Smooth muscle cell (in vitro differentiated cells): Measurements from ENCODE around the gene HCST. TPM values are rescaled to one million over a fixed set of nuclear protein-coding genes. Genes with fewer than 3 reads are reported as not detected.

ENCODE experiments used
- DNase-seq: peaks from one replicate; lab custom pipeline; 2025; ENCODE audit not compliant: unreplicated experiment; lab: John Stamatoyannopoulos, UW
- H2AFZ ChIP-seq: fragments of 200-600 bp; sonication (generic); 2 replicates; pipeline ENCODE4 v1.6.0; 2016; ENCODE audit warnings: antibody characterized with exemption, low read depth, mild to moderate bottlenecking
- H3F3A ChIP-seq: fragments of 200-600 bp; sonication (generic); 2 replicates; pipeline ENCODE4 v1.6.0; 2017; ENCODE audit warnings: antibody characterized with exemption, low read depth
- H3K27ac ChIP-seq: fragments of 200-600 bp; sonication (generic); 2 replicates; pipeline ENCODE4 v1.5.1; 2016; ENCODE audit warnings: low read depth, mild to moderate bottlenecking
- H3K27me3 ChIP-seq: fragments of 200-600 bp; sonication (generic); 2 replicates; pipeline ENCODE4 v1.6.1; 2016; ENCODE audit warnings: low read depth, mild to moderate bottlenecking
- H3K36me3 ChIP-seq: fragments of 200-600 bp; sonication (generic); 2 replicates; pipeline ENCODE4 v1.5.1; 2016; ENCODE audit warnings: low read depth
- H3K4me1 ChIP-seq: fragments of 200-600 bp; sonication (generic); 2 replicates; pipeline ENCODE4 v1.5.1; 2016; ENCODE audit warnings: low read depth
- H3K4me2 ChIP-seq: fragments of 200-600 bp; sonication (generic); 2 replicates; pipeline ENCODE4 v1.6.0; 2016; ENCODE audit warnings: mild to moderate bottlenecking
- H3K4me3 ChIP-seq: fragments of 200-600 bp; sonication (generic); 2 replicates; pipeline ENCODE4 v1.5.1; 2016; ENCODE audit warnings: mild to moderate bottlenecking
- H3K79me2 ChIP-seq: fragments of 200-600 bp; sonication (generic); 2 replicates; pipeline ENCODE4 v1.6.0; 2016; ENCODE audit warnings: low read depth, mild to moderate bottlenecking
- H3K9ac ChIP-seq: fragments of 200-600 bp; sonication (generic); 2 replicates; pipeline ENCODE4 v1.6.0; 2016; ENCODE audit warnings: low read depth
- H3K9me3 ChIP-seq: fragments of 200-600 bp; sonication (generic); replicated peaks from 2 replicates; pipeline ENCODE4 v1.5.1; 2016; ENCODE audit warnings: low read depth
- H4K20me1 ChIP-seq: fragments of 200-600 bp; sonication (generic); 2 replicates; pipeline ENCODE4 v1.6.0; 2016; ENCODE audit warnings: low read depth
- WGBS: methylation state at CpG from one replicate; pipeline ENCODE4 v1.1.7; 2016; ENCODE audit warnings: low lambda C conversion rate; 5-methylcytosine and 5-hydroxymethylcytosine counted together
- polyA plus RNA-seq: library from polyadenylated mRNA; unstranded; fragments of >200 nt; fragmentation: Nextera tagmentation; extraction: Ambion mirVana; gene quantifications from 2 replicates; pipeline ENCODE4 v1.2.1, GENCODE V29; 2016
- total RNA-seq: library from RNA; depleted of rRNA; stranded (reverse); fragments of >200 nt; gene quantifications from 2 replicates; pipeline ENCODE4 v1.2.3, GENCODE V29; 2014
- TF ChIP-seq, protein P1 (sequence below): fragments of 200-600 bp; sonication (generic); IDR thresholded peaks from 2 replicates; pipeline ENCODE4 v1.5.1; 2017; ENCODE audit warnings: borderline replicate concordance, mild to moderate bottlenecking, antibody characterized with exemption; ENCODE audit not compliant: insufficient read depth, poor library complexity, severe bottlenecking

HCST gene
- total and polyA plus RNA-seq, 2 experiments from 2014 or later, result 0.81 to 3.4 TPM

DNA sequence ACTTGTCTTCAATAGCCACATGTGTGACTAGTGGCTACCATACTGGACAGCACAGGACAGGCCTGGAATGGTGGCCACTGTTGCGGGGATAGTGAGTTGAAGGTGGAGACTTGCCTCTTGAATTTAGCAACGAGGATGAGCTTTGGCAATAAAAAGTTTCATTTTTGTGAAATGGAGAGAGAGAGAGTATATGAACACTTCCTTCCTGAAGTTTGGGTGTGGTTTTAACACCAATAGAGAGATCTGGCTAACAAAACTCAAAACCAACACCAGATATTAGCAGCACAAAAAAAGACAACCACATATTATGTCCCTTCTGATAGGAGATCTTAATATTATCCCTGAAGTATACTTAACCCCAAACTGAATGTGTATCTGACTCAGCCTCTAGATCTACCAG, 27.5 kb downstream of the HCST start:
- H3K4me3 ChIP-seq, result no peak overlapping the region
- H3K27ac ChIP-seq, result no peak overlapping the region
- peaks cover under 1% of the 10 kb centered on the region for H3K79me2 ChIP-seq
- no peak overlapping the region for H3K9ac ChIP-seq
- TF ChIP-seq, protein P1, sequence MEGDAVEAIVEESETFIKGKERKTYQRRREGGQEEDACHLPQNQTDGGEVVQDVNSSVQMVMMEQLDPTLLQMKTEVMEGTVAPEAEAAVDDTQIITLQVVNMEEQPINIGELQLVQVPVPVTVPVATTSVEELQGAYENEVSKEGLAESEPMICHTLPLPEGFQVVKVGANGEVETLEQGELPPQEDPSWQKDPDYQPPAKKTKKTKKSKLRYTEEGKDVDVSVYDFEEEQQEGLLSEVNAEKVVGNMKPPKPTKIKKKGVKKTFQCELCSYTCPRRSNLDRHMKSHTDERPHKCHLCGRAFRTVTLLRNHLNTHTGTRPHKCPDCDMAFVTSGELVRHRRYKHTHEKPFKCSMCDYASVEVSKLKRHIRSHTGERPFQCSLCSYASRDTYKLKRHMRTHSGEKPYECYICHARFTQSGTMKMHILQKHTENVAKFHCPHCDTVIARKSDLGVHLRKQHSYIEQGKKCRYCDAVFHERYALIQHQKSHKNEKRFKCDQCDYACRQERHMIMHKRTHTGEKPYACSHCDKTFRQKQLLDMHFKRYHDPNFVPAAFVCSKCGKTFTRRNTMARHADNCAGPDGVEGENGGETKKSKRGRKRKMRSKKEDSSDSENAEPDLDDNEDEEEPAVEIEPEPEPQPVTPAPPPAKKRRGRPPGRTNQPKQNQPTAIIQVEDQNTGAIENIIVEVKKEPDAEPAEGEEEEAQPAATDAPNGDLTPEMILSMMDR, result no peak
- no peaks in the 10 kb centered on the region for H4K20me1 ChIP-seq
- peaks cover 6% of the 10 kb centered on the region for H3K4me1 ChIP-seq
- peak overlapping the region; percentile 37 for H2AFZ ChIP-seq
- H3F3A ChIP-seq, result peaks cover 5% of the 10 kb centered on the region
- 93% methylated on average over 2 of the region's 2 CpGs for WGBS
- no peaks in the 10 kb centered on the region for H3K36me3 ChIP-seq
- no peak for DNase-seq
- H3K4me2 ChIP-seq, result no peak overlapping the region
- no peaks in the 10 kb centered on the region for H3K27me3 ChIP-seq
- no peaks in the 10 kb centered on the region for H3K9me3 ChIP-seq

DNA sequence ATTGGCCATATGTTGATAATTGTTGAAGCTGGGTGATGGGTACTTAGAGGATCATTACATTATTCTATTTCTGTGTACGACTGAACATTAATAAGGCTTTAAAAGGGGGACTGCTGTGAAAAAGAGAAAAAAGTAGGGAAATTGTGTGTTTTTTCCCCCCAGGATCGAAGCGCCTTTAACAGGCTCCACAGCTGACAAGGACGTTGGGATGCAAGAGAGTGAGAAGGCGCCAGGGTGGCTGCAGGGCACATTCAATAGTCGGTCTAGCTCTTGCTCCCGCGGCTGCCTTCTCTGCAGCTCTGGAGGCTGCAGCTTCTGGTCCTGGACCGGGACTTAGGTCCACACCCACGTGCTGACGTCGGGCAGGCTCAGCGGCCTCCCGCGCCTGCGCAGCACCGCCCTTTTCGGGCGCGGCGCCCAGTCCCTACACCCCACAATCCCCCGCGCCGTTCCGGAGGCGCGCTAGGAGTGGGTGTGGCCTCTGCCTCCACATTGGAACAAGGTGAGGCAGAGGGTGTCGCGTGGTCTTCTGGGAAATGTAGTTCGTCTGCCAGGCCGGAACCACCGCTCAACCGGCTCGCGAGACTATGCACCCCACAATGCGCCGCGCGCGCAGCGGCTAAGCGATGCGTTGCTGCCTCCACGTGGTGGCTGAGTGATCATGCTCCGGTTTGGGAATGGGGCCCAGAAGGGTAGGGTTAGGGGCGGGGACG, 29.0 kb downstream of the HCST start:
- Histone ChIP-seq H3K36me3 (no peaks in the 10 kb centered on the region), H3K4me2 (peak overlapping the region; percentile 79), H3F3A (peaks cover 5% of the 10 kb centered on the region), H3K9ac (no peak overlapping the region), H2AFZ (peak overlapping the region; percentile 53), H3K27ac (no peak overlapping the region), H3K9me3 (no peaks in the 10 kb centered on the region), H3K4me1 (peaks cover 13% of the 10 kb centered on the region), H3K27me3 (no peaks in the 10 kb centered on the region), H4K20me1 (no peaks in the 10 kb centered on the region), H3K4me3 (peak overlapping the region; percentile 40), H3K79me2 (peaks cover 12% of the 10 kb centered on the region)
- WGBS, result 1% methylated on average over 45 of the region's 47 CpGs
- TF ChIP-seq, protein P1, result peak; percentile 88
- DNase-seq, result peak; percentile 95

DNA sequence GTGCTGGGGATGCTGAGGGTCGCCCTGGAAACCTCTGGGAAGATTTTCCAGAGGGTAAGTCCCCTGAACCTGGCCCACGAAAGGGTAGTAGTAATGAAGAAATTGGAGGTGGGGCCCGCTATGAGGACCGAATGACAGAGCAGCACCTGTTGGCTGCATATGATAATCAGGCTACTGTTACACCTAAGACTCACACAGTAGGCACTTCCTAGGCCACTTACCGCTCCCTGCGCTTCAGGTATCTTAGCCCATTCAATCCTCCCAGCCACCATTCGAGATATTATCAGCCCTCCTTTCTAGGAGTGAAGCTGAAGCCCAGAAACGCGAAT, 29.5 kb downstream of the HCST start:
- TF ChIP-seq, protein P1, result no peak
- Histone ChIP-seq H3K27me3 (no peaks in the 10 kb centered on the region), H3K27ac (no peak overlapping the region), H3F3A (peaks cover 5% of the 10 kb centered on the region), H3K36me3 (no peaks in the 10 kb centered on the region), H3K4me2 (no peak overlapping the region), H3K9me3 (no peaks in the 10 kb centered on the region), H3K79me2 (peaks cover 12% of the 10 kb centered on the region), H2AFZ (peak overlapping the region; percentile 36), H4K20me1 (no peaks in the 10 kb centered on the region), H3K9ac (no peak overlapping the region), H3K4me1 (peaks cover 13% of the 10 kb centered on the region), H3K4me3 (no peak overlapping the region)
- no peak for DNase-seq
- WGBS, result 8% methylated on average over 9 of the region's 9 CpGs

DNA sequence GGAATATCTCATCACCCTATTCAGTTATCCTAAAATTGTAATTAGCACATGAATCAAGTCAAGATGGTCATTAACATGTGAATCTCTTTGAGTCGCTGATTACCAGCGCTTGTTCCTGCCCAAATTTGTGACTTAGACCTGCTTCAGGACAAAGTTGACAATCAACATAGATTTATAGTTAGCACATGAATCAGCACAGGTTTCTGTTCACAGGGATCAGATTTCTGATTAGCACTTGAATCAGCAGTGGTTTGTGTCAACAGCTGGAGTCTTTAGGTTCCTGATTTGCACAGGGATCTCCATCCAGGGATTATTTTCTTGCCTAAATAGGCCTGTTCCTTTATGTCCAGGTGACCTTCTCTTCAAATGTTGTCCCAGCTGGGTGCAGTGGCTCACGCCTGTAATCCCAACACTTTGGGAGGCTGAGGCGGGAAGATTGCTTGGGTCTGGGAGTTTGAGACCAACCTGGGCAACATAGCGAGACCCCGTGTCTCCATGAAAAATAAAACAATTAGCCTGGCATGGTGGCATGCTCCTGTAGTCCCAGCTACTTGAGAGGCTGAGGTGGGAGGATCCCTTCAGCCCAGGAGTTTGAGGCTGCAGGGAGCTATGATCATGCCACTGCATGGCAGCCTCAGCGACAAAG, 30.1 kb downstream of the HCST start:
- H3K4me1 ChIP-seq, result peaks cover 13% of the 10 kb centered on the region
- H3K79me2 ChIP-seq, result peaks cover 12% of the 10 kb centered on the region
- H2AFZ ChIP-seq, result peak overlapping the region; percentile 36
- H3K27ac ChIP-seq, result no peak overlapping the region
- H3F3A ChIP-seq, result peaks cover 5% of the 10 kb centered on the region
- 57% methylated on average over 7 of the region's 7 CpGs for WGBS
- peaks cover 6% of the 10 kb centered on the region for H4K20me1 ChIP-seq
- H3K9ac ChIP-seq, result no peak overlapping the region
- H3K4me2 ChIP-seq, result no peak overlapping the region
- no peaks in the 10 kb centered on the region for H3K9me3 ChIP-seq
- H3K27me3 ChIP-seq, result no peaks in the 10 kb centered on the region
- no peak for DNase-seq
- H3K4me3 ChIP-seq, result no peak overlapping the region
- H3K36me3 ChIP-seq, result no peaks in the 10 kb centered on the region
- TF ChIP-seq, protein P1, result no peak
